HG03575 (cell line): ENCODE results near the gene GHRH.

Source experiments
- ATAC-seq: cut with Tn5 transposase; IDR thresholded peaks from one replicate; pipeline ENCODE4 v1.9.1; 2021; ENCODE audit not compliant: unreplicated experiment, insufficient number of reproducible peaks, low FRiP score; ENCODE audit errors: extremely low read depth

The GHRH gene

DNA sequence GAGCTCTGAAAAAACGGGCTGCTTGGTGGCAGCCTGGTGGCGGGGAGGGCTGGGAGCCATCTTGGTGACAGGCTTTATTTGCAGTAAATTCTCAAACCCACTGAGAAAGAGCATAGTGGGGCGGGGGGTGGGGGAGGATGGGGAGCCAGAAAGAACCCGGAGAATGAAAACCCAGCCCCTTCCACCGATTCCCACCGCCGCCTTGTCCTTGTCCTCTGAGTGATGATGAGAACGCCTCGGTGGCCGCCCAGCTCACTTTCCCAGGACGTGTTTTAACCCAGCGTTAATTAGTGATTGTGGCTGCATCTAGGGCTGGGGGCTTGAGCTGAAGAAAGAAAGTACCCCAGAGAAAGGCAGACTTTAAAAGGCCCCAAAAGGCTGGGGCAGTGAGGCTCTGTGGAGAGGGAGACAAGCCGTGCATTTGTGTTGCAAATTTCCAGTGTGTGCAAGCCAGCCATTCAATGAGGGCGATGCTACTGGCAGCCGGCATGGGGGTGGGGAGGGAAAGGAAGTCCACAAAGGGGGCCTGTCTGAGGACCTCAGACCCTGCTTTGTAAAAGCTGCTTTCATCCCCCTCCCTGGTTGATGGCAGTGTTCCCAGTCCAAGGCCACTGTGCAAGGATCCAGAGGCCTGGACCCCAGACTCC is 6.2 kb upstream of the GHRH start:
- no peak for ATAC-seq

GRCh38 chr20:37266940-37267666 is 5.5 kb upstream of the GHRH start:
- ATAC-seq, result no peak

GRCh38 chr20:37265152-37265551 is 3.5 kb upstream of the GHRH start:
- ATAC-seq, result no peak

DNA sequence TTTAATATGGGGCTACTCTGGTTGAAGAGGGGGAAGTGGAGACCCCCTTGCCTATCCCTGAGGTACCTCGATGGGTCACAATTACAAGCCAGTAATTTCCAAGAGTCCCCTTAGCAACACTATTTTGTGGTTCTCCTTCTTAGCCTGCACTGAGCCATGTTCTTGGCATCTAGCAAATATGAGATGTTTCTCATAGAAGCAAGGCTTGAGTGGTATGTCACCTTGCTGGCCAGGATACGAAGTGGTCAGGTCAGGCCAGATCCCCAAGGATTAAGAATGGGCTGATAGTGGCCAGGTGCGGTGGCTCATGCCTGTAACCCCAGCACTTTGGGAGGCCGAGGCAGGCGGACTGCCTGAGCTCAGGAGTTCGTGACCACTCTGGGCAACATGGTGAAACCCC is 2.1 kb upstream of the GHRH start:
- no peak for ATAC-seq

- ATAC-seq, result no peak
Measured at GRCh38 chr20:37262505-37262904, 891 bp upstream of the GHRH start.

- ATAC-seq, result no peak
Measured at GRCh38 chr20:37260923-37261322, 691 bp downstream of the GHRH start.

DNA sequence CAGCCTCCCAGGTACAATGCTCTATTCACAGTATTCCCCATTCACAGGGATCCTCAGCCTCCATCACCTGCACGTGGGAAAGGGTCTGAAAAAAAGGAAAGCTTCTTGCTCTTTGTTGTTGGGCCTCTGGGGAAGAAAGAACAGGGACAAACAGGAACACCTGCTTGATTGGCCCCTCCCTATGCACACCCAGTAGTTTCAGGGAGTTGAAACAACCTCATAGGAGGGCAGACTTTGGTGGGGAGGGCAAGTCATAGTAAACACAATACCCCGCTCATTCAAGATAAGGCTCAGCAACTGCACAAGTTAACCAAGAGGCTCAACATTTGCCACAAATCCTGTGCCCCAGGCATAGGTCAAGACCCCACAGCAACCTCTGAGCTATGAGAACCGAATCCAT is 1.7 kb downstream of the GHRH start:
- ATAC-seq, result no peak

- no peak for ATAC-seq
Measured at GRCh38 chr20:37259031-37259430, 2.6 kb downstream of the GHRH start.

DNA sequence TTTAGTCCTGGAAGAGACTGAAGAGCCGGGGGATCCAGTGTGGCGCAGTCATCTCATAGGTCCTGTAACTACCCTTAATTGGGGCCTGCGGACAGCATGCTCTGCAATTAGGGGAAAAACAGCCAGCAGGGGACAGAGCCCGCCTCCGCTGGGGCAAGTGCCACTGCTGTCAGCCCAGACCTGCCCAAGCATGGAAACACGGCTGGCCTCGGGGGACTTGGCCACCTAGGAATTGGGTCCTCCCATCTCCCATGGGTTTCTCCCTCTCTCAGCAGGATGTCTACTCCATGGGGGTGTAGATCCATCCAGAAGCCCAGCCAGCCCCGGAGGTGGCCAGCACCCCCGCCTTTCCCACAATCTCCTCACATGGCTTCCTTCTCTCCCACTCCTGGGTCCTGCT is 3.6 kb downstream of the GHRH start:
- ATAC-seq, result no peak

DNA sequence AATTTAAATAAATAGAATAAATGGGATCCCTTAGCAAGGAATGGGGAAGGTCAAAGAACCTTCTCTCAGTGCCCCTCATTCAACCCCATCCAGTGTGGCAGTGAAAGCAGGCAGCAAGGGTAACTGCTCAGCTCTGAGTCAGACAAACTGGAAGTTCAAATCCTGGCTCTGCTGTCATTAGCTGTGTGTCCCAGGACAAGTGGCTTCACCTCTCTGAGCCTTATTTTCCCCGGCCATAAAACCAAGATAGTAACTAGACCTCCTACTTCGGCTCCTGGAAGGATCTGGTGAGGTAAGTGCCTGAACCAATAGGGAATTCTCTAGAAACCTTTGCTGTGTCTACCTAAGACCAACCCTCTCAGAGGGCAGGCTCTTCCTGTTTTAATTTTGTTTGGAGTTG is 4.1 kb downstream of the GHRH start:
- no peak for ATAC-seq

DNA sequence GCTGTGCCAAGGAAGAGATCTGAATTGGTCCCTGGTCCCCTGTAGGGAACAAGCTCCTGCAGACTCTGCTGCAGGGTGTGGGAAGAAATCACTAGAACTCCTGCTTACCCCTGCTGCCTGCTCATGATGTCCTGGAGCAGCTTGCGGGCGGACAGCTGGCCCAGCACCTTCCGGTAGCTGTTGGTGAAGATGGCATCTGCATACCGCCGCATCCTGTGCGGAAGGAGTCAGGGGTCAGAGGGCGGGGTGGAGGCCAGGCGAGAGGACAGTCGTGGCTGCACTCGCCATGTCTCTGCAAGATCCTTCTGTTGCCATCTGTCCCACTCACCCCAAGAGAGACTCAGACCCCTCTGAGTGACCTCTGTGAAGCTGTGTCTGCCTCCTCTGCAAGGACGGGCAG is 5.3 kb downstream of the GHRH start:
- ATAC-seq, result no peak

- ATAC-seq, result no peak
Measured at GRCh38 chr20:37254114-37254878, 7.3 kb downstream of the GHRH start.

- no peak for ATAC-seq
Measured at GRCh38 chr20:37253087-37253486, 8.5 kb downstream of the GHRH start.

DNA sequence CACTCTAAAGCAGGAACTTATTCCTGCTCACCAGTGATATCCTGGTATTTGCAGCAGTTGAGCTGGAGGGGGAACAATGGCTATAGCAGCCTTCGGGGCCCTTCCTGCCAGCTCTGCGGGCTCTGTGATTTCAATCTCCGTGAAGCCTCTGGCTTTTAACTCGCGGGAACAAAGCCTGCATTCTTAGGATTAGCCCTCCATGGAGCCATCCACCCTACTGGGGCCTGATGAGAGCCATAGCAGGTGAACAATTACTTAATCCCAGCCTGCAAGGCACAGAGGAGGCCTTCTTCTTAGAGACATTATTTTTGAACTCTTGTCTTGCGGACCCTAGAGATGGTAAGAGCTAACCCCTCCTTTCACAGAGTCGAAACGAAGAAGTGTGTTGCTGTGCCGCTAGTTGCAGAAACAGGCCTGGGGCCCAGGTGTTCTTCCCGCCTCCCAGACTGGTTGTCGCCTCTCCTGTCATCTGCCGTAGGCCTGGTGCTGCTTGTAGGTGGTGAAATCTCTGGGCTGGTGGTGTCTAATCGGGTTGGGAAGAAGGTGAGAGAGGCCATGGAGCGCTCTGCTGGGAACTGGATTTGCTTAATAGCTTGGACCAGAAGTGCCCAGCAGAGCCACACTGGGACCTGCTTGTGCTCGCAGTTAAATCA is 9.7 kb downstream of the GHRH start:
- ATAC-seq, result no peak

- no peak for ATAC-seq
Measured at GRCh38 chr20:37249304-37249703, 12.3 kb downstream of the GHRH start.

DNA sequence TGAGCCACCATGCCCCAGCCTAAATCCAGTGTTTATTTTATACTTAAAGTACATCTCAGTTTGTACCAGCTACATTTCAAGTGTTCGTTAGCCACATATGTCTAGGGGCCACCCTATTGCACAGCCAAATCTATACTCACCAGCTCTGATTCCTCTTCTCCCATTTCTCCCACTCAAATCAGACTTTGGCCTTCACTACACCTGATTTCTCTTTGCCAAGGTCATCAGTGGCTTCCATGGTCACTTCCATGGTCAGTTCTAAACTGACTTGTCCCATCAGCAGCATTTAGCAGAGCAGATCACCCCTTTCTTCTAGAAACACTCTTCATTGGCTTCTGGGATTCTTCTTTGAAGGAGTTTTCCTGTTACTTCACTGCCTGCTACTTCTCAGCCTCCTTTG is 14.1 kb downstream of the GHRH start:
- ATAC-seq, result no peak

GRCh38 chr20:37246736-37247135 is 14.9 kb downstream of the GHRH start:
- no peak for ATAC-seq

- ATAC-seq, result no peak
Measured at GRCh38 chr20:37245216-37246150, 16.1 kb downstream of the GHRH start.

DNA sequence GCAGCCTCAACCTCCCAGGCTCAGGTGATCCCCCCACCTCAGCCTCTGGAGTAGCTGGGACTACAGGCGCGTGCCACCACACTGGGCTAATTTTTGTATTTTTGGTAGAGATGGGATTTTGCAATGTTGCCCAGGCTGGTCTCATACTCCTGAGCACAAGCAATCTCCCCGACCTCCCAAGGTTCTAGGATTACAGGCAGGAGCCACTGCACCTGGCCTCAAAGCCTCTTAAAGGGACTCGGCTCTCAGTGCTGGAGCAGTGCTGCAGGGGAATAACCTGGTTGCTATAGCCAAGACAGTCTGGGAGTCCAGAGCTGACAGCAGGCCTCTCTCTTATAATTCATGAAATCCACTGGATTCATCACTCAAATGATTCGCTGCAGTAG is 17.0 kb downstream of the GHRH start:
- no peak for ATAC-seq
